Anterior cingulate cortex (tissue), 58 donors: Measurements from ENCODE around the gene GPSM3.
"Not testable (repeated sequence)": the region's sequence is repeated elsewhere in the genome, so short reads cannot be mapped to it uniquely, and the experiment has no call there.

Experiments used
- DNase-seq, 58 donors: peaks; one replicate each; lab custom pipeline; 2025; lab: John Stamatoyannopoulos, UW

Gene GPSM3

DNA sequence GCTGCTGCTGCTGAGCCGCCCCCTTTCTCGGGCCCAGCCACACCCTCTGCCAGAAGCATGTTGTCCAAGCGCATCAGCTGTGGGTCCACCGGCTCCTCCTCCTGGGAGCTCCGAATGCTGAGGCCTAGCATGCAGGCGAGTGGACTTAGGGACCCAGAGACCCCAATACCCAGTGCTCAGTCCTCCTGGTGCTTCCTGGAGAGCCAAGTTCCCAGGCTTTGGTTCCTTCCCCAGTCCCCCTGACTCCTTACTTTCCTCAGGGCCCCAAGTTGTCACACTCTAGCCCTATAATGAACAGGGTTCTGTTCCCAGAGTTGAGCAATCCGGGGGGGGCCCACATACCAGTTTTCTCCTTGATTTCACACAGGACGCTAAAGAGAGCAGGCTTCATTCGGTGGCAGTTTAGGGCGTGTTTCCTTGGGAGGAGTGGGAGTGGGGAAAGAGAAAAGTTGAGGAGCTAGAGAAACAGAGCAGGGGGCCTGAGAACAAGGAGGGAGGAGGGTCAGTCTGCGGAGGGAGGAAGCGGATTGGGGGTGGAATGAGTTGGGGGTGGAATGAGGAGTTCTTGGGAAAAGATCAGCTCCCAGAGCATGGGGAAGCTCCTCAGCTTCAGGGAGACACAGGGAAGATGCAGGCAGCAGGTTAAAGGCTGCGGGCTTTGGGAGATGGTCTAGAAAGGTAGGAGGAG, 3.9 kb downstream of the GPSM3 start:
- DNase-seq, result no peak

DNA sequence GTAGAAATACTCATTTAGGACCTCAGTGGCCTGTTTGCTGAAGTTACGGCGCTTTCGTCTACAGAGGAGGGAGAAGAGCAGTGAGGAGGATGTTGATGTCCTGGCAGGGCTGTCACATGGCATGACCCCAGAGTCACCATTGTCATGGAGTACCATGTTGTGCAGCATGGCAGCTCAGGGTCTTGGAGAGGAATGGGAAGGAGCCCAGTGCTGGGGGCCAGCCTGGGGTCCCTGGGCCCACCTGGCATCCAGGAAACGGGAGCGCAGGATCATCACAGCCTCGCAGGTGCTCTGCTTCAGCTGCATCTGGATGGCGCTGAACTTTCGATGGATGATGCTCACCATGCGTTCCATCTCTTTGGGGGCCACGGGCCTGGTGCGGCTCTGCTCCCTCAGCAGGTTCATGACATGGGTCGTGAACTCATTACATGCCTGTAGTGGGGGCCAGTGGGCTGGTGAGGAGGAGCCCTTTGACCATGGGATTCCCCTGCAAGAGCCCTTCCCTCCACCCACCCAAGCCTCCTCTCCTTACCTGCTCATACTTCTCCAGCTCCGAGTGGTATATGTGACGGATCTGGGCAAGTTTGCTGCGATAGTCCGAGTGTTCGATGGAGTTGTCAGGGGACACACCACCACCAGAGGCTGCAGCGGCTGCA, 4.6 kb downstream of the GPSM3 start:
- DNase-seq, result not testable (repeated sequence)

DNA sequence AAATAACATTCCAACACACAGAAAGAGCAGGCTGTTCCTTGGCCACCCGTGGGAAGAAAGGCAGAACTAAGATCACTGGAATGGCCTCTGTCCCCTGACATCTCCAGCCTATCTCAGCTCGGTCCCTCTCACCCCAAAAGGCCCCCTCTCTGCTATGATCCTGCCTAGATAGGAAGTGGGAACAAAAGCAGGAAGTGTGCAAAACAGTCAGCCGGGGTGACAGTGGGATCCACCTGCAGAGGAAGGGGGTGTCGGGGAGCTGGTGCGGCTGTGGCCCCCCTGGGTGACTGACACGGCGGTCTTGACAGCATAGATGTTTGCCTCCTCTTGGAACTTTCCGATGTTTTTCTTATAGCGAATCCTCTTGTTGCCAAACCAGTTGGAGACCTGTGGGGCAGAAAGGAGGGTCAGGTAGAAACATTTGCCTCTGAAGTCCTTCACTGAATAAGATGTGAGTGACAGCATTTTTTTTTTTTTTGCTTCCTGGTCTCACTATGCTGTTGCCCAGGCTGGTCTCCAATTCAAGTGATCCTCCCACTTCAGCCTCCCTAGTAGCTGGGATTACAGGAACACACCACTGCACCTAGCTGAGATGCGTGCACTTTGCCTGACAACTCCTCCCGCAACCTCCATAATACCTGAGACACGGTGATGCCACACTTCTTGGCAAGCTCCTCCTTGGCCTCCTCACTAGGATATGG, 5.3 kb downstream of the GPSM3 start:
- no peak for DNase-seq

DNA sequence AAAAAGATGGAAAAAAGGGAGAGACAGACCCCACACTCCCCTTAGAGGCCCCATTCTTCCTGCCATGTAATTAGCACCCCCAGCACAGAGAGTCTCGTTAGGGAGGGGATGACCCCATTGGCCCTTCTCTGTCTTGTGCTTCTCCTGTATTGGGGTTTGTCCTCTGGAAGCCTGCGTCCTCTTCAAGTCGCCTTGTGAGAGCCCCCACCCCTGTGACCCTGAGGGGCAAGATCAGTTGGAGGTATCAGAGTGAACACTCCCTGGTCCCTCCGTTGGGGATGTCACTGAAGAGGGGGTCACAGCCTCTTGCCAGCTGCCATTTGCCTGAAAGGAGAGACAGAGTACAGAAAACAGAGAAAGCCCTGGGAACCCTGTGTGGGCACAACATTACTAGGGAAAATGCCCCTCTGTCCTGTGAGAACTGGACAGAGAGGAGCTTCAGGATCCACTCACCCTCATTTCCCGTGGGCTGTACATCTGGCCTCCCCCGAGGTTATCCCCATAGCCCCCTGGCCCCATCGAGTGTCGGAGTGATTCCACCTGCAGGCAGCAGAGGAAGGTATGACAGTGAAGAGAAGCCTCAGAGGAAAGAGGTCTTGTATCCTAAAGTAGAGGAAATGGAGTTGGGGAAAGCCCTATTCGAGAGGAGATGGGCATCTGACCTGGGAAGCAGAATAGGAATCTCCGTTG, 6.1 kb downstream of the GPSM3 start:
- DNase-seq, result not testable (repeated sequence)

DNA sequence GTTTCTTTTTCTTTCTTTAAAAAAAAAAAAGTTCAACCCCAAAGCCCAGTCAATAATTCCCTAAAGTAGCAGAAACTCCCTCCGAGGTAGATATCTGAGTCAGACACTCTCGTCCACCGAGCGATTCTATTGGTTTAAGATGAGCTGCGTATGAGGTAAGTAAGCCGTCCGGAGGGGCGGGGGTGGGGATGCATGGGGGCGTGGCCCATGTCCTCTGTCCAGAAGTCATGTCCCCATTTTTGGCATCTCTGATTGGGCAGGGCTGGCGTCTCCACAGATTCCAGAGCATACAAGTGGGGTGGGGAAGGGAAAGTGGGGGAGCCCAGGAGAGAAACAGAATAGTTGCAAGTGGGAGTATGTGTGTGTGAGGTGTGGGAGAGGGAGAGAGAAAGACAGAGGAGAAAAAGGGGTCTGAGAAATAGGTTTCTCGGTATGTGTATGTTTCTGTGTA, 6.7 kb downstream of the GPSM3 start:
- DNase-seq, result peak in 10 of 58 donors; percentile 16 to 42 (median 26)

DNA sequence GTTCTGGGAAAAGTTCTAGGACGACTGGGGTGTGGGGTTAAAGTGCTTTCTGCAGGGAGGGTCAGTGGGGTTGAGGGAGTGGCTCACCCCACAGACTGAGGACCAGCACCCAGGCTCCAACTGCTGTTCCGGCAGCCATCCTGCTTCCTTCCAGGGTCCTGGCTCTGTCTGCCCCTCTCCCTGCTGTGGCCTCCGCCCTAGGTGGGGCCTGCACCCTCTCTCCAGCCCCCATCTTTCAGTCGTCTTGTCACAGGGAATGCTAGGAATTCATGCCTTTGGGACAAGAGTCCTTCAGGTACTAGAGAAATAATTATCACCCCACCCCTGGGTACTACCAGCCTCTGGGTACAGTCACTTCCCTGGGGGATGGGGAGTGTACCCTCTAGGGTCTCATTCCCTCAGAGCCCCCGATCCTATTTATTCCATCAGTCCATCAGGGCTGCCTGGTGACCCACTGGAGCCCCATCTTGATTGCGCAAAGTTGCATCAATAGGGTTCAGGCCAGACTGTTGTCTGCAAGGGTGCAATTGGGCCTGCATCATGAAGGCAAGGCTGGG, 8.3 kb downstream of the GPSM3 start, which contains the start of gene AGER:
AGER (minus strand) TSS at position 170 of the 557 bp plus-strand sequence; CDS start at position 139, 31 bp downstream.
- no peak for DNase-seq

DNA sequence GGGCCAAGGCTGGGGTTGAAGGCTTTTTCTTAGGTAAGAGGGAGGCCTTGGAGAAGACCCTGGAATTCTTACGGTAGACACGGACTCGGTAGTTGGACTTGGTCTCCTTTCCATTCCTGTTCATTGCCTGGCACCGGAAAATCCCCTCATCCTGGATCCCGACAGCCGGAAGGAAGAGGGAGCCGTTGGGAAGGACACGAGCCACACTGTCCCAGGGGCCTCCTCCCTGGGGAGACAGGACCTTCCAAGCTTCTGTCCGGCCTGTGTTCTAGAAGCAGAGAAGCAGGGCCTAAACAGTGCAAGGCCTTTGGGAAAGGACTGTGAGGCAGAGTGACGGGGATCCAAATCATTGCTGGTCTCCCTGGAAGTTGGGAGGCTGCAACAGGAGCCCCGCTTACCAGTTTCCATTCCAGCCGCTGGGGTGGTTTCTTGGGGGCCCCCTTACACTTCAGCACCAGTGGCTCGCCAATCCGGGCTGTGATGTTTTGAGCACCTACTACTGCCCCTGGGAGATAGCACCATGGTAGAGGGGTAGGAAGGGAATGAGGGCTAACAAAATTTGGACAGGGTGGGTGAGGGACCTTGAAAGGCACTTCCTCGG, 8.9 kb downstream of the GPSM3 start:
- no peak for DNase-seq

DNA sequence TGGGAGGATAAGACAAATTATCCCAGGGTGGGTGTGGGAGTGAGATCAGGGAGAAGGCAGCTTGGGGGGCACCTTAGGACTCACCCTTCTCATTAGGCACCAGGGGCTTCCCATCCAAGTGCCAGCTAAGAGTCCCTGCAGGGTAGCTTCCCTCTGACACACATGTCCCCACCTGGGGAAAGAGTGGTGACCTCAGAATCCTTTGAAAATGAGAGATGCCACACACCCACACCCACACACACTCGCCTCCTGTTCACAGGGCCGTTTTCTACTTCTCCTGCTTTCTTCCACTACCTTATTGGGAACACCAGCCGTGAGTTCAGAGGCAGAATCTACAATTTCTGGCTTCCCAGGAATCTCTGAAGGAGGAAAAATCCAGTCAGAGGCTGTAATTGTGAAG, 9.4 kb downstream of the GPSM3 start:
- DNase-seq, result no peak

DNA sequence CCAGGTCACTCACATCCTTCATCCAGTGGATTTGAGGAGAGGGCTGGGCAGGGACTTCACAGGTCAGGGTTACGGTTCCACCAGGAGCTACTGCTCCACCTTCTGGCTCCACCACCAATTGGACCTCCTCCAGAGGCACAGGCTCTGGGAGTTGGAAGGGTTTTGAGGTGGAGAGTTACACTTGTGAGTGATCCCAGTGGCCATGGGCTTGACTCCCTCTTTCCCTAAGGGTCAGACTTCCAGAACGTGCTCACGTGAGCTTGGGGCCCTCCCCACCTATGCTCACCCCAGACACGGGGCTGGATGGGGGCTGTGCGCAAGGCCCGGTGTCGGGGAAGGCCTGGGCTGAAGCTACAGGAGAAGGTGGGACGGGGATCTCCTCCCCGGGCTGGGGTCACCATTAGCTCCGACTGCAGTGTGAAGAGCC, 9.9 kb downstream of the GPSM3 start:
- no peak for DNase-seq

DNA sequence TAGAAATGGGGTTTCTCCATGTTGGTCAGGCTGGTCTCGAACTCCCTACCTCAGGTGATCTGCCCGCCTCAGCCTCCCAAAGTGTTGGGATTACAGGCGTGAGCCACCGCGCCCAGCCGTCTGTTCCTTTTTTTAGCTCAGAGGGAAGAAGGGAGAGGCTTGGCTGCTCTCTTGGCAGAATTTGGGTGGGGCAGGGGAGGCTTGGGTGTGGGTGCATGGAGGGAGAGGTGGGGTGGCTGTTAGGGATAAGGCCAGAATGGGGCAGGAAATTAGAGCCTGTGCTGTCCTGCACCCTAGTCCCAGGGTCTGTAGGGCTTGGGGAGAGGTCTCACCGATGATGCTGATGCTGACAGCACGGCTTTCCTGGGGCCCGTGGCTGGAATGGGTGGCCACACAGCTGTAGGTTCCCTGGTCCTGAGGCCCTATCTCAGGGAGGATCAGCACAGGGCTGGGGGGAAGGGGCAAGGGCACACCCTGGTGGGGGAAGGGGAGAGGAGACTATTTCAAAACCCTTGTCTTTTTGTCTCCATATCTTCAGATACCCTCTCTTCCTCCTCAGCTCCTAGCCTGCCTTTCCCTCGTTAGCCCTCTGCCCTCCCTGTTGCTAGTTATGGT, 10.4 kb downstream of the GPSM3 start:
- no peak for DNase-seq

DNA sequence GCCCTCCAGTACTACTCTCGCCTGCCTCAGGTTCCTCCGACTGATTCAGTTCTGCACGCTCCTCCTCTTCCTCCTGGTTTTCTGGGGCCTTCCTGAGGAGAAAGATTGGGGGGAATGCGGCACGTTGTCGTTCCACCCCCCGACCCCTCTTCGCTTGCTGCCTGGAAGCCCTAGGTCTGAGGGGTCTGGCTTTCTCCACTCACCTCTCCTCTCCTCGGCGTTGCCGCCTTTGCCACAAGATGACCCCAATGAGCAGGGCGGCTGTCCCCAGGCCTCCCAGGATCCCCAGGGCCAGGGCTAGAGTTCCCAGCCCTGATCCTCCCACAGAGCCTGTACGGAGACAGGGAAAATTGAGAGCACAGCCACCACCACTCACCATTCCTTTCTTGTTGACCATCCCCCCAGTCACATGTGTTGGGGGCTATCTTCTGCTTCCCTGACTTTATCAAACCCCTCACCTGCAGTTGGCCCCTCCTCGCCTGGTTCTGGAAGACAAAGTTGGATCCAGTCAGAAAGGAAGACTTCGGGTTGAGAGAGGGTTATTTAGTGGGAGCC, 11.2 kb downstream of the GPSM3 start:
- DNase-seq, result no peak

DNA sequence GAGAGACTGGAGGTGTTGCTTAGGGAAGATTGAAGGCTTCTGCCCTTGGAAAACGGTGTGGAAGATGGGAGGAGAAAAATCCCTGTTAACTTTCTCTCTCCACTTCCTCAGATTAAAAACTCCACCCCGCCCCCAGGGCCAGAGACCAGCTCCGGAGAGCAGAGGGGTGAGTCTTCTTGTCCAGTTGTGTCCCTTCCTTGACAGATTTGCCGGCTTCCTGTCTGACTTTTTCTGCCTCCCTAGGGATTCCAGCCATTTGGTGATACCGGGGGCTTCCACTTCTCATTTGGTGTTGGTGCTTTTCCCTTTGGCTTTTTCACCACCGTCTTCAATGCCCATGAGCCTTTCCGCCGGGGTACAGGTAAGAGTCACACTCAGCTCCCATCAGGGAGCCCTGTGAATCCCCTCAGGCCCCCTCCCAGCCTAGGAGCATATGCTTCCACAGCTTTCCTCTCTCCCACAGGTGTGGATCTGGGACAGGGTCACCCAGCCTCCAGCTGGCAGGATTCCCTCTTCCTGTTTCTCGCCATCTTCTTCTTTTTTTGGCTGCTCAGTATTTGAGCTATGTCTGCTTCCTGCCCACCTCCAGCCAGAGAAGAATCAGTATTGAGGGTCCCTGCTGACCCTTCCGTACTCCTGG, 12.6 kb downstream of the GPSM3 start:
- no peak for DNase-seq

DNA sequence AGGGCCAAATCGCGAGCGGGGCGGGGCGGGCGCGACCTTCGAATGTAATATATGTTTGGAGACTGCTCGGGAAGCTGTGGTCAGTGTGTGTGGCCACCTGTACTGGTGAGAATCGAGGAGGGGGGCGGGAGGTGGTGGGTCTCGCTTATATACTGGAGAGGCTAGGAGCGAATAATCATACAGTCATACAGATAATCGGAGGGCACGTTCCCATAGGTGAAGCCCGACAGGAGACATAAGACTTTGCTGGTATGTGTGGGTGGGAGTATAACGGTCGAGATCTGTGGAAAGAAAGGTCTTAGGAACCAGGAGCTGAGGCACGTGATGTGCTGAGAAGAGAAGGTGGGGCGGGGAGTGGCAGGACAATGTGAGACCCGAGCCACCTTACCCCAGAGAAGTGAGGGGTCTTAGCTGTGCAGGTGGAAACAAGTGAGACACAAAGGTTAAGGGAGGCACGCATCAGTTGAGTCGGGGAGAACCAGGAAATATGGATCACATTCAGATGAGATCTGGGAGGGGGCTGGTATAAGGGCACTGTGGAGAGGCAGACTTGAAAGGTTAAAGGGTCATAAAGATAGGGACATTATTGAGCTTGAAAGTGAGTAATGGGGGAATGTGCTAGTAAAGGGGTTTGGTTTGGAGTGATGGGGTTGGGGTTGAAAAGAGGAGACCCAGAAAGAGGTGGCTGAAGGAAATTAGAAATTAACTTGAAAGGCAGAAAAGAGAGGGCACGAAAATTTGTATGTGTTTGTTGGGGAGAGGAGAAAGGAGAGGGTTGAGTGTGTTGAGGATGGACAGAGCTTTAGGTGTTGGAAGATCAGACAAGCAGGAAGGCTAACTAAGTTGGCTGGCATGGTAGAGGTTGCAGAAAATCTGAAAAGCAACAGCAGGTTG, 13.6 kb downstream of the GPSM3 start:
- peak in 2 of 58 donors; percentile 47 to 54 for DNase-seq

DNA sequence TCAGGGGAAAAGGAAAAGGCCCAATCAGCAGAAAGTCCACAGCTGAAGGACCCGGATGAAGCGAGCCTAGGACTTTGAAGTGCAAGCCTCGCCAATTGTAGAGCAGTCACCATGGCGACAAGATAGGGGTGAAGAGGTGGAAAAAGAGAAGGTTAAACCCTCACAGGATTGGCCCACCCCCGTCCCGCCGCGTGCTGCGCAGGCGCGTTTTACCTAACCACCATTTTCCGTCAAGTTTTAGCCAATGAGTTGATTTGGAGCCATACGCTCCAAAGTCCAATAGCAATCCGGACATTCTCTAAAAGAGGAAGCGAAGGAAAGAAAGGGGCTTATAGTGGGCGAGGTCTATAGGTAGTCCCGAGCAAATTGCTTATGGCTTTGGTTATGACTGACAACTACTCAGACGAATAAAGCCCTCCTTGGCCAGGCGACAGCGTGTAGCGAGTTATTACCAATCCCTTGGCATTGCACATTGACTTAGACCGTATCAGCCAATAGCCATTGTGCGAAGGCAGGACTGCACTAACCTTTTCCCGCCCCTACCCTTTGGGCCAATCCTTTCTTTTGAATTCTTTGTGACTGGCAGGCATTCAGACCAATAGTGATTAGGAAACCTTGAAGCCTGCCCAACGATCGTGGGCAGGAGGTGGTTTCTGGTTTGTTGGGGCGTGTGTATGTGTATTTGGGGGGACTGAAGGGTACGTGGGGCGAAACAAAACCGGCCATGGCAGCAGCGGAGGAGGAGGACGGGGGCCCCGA, 14.5 kb downstream of the GPSM3 start, which contains the start of gene RNF5:
RNF5 (plus strand) TSS at position 618 of the 759 bp plus-strand sequence; CDS start at position 725, 107 bp downstream.
- DNase-seq, result peak; percentile 76 to 100 (median 96)

DNA sequence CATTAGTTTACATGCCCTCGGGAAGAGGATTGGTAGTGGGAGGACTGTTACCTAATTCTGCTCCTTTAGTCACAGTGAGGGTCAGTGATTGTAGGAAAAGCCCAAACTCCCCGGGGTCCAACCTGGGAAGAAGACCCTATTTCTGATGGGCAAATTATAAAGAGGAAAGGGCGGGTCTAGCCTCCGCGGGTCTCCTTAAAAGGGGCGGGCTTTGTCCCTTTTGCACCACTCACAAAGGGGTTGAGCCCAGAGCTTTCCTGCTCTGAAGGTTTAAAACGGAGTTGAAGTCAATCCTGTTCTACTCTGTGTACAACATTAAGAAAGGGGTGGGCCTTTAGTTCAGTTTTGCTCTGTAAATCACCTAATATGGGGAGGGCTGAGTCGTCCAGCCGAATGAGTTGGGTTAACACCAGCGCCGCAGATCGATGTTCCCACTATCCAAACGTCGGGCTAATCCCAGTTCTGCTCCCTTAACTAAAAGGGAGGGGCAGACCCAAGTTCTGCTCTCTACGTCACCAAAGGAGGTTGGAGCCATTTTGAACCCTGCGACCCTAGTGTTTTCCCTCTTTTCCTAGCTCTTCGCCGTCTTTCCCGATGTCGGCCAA, 15.2 kb downstream of the GPSM3 start:
- peak in 6 of 58 donors; percentile 28 to 63 (median 58) for DNase-seq

DNA sequence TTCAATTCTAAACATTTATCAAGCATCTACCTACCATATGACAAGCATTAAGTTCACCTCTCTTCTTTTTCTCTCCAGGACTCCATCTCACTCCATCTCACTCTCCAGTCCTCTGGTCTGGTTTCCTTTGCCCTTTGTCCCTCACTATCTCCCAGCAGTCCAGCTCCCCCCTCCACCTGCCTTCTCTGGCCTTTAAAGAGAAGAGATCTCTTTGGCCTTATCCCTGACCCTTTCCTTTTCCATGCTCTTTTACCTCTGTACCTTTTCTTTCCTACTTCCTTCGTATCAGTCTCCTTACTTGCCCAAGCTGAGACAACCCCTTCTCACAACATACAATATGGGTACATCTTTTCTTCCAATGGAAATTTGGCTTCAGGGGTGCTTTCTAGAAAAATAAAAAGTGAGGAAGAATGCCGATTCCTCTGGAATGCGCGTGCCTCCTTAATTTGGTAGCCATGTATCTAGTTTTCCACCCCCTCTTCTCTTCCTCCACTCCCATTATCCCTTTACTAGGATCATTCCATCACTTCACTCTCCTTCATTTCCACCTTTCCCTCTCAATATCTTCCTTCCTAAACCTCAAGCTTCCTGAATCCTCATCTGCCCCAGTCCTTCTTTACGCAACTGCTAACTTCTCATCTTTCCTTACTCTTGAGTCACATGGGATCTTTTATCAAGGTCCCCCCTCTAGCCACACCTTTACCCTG, 15.8 kb downstream of the GPSM3 start:
- DNase-seq, result peak in 1 of 58 donors; percentile 38
